HAP-1 (cell line): Measurements from ENCODE around the gene SHROOM1.

Experiments
- DNase-seq, 2 experiments: peaks; one replicate each; pipeline ENCODE4 v3.0.0-alpha.2; 2016 to 2020; ENCODE audit warnings: low spot score in 2 of 2
- H3K27me3 ChIP-seq: fragments of 250-450 bp; sonication (Bioruptor Pico); 2 replicates; pipeline ENCODE4 v1.5.1; 2020; ENCODE audit warnings: low read depth, mild to moderate bottlenecking, moderate library complexity
- H3K36me3 ChIP-seq: fragments of 250-450 bp; sonication (Bioruptor Pico); replicated peaks from 2 replicates; pipeline ENCODE4 v1.5.1; 2020; ENCODE audit warnings: mild to moderate bottlenecking
- H3K4me1 ChIP-seq: fragments of 250-450 bp; sonication (Bioruptor Pico); 2 replicates; pipeline ENCODE4 v1.5.1; 2020; ENCODE audit warnings: mild to moderate bottlenecking
- H3K4me3 ChIP-seq: fragments of 250-450 bp; sonication (Bioruptor Pico); 2 replicates; pipeline ENCODE4 v1.5.1; 2020; ENCODE audit warnings: mild to moderate bottlenecking, moderate library complexity
- H3K9me3 ChIP-seq: fragments of 250-450 bp; sonication (Bioruptor Pico); 2 replicates; pipeline ENCODE4 v1.5.1; 2020; ENCODE audit warnings: mild to moderate bottlenecking, moderate library complexity
- in situ Hi-C: fragments of 300-500 bp; cut with MboI; formaldehyde crosslinking; loops from 3 replicates; pipeline ENCODE4 v1.14.3; 2020; ENCODE audit warnings: low sequenced_read_pairs, inconsistent platforms, mixed read lengths

SHROOM1 gene

GRCh38 chr5:132825834-132826391 is 4.5 kb downstream of the SHROOM1 start:
- in situ Hi-C loops, result no loop called here
- no peak for DNase-seq
- Histone ChIP-seq H3K9me3 (no peaks in the 10 kb centered on the region), H3K4me3 (no peak overlapping the region), H3K4me1 (peaks cover 6% of the 10 kb centered on the region; the same call in 1 of the 2 replicates), H3K36me3 (no peaks in the 10 kb centered on the region), H3K27me3 (no peaks in the 10 kb centered on the region)

GRCh38 chr5:132825033-132825833 is 5.2 kb downstream of the SHROOM1 start:
- Histone ChIP-seq H3K9me3 (no peaks in the 10 kb centered on the region), H3K4me3 (no peak overlapping the region), H3K27me3 (no peaks in the 10 kb centered on the region), H3K36me3 (no peaks in the 10 kb centered on the region), H3K4me1 (peaks cover 9% of the 10 kb centered on the region)
- in situ Hi-C loops, result no loop called here
- no peak for DNase-seq

- Histone ChIP-seq H3K36me3 (no peaks in the 10 kb centered on the region), H3K4me1 (peaks cover 6% of the 10 kb centered on the region; the same call in 1 of the 2 replicates), H3K9me3 (no peaks in the 10 kb centered on the region), H3K4me3 (no peak overlapping the region), H3K27me3 (no peaks in the 10 kb centered on the region)
- in situ Hi-C loops, result no loop called here
- no peak for DNase-seq
These were observed 6.0 kb downstream of the SHROOM1 start for GRCh38 chr5:132824426-132824825.

GRCh38 chr5:132823481-132824050 is 6.9 kb downstream of the SHROOM1 start:
- no peak overlapping the region for H3K4me3 ChIP-seq
- in situ Hi-C loops, result no loop called here
- no peak for DNase-seq
- H3K27me3 ChIP-seq, result no peaks in the 10 kb centered on the region
- H3K36me3 ChIP-seq, result no peaks in the 10 kb centered on the region
- H3K9me3 ChIP-seq, result no peaks in the 10 kb centered on the region
- peaks cover 3% of the 10 kb centered on the region; the same call in 1 of the 2 replicates for H3K4me1 ChIP-seq

- Histone ChIP-seq H3K9me3 (no peaks in the 10 kb centered on the region), H3K27me3 (no peaks in the 10 kb centered on the region), H3K4me1 (peaks cover 3% of the 10 kb centered on the region; the same call in 1 of the 2 replicates), H3K4me3 (no peak overlapping the region), H3K36me3 (no peaks in the 10 kb centered on the region)
- in situ Hi-C loops, result no loop called here
- no peak for DNase-seq
These were observed 7.6 kb downstream of the SHROOM1 start for GRCh38 chr5:132822650-132823480.

- no peak for DNase-seq
- Histone ChIP-seq H3K9me3 (no peaks in the 10 kb centered on the region), H3K4me3 (no peak overlapping the region), H3K27me3 (no peaks in the 10 kb centered on the region), H3K36me3 (no peaks in the 10 kb centered on the region), H3K4me1 (peaks cover 3% of the 10 kb centered on the region; the same call in 1 of the 2 replicates)
- in situ Hi-C loops, result no loop called here
These were observed 8.7 kb downstream of the SHROOM1 start for GRCh38 chr5:132821791-132822190.

- DNase-seq, result no peak
- no peaks in the 10 kb centered on the region for H3K27me3 ChIP-seq
- in situ Hi-C loops, result no loop called here
- H3K9me3 ChIP-seq, result no peaks in the 10 kb centered on the region
- H3K36me3 ChIP-seq, result no peaks in the 10 kb centered on the region
- no peak overlapping the region for H3K4me3 ChIP-seq
- peaks cover 3% of the 10 kb centered on the region; the same call in 1 of the 2 replicates for H3K4me1 ChIP-seq
These were observed 9.1 kb downstream of the SHROOM1 start for GRCh38 chr5:132821350-132821749.

GRCh38 chr5:132820162-132820754 is 10.2 kb downstream of the SHROOM1 start:
- Histone ChIP-seq H3K36me3 (no peaks in the 10 kb centered on the region), H3K9me3 (no peaks in the 10 kb centered on the region), H3K4me1 (peaks cover 3% of the 10 kb centered on the region; the same call in 1 of the 2 replicates), H3K4me3 (no peak overlapping the region), H3K27me3 (no peaks in the 10 kb centered on the region)
- in situ Hi-C loops, result no loop called here
- peak; percentile 86 to 95 for DNase-seq

GRCh38 chr5:132819468-132819867 is 11.0 kb downstream of the SHROOM1 start:
- no peak for DNase-seq
- in situ Hi-C loops, result no loop called here
- peaks cover 3% of the 10 kb centered on the region; the same call in 1 of the 2 replicates for H3K4me1 ChIP-seq
- H3K4me3 ChIP-seq, result no peak overlapping the region
- H3K9me3 ChIP-seq, result no peaks in the 10 kb centered on the region
- H3K36me3 ChIP-seq, result no peaks in the 10 kb centered on the region
- no peaks in the 10 kb centered on the region for H3K27me3 ChIP-seq

GRCh38 chr5:132817011-132817410 is 13.4 kb downstream of the SHROOM1 start:
- DNase-seq, result no peak
- Histone ChIP-seq H3K9me3 (no peaks in the 10 kb centered on the region), H3K27me3 (no peaks in the 10 kb centered on the region), H3K36me3 (no peaks in the 10 kb centered on the region), H3K4me3 (no peak overlapping the region), H3K4me1 (peaks cover 8% of the 10 kb centered on the region)
- in situ Hi-C loops, result no loop called here

- no peak for DNase-seq
- no peaks in the 10 kb centered on the region for H3K36me3 ChIP-seq
- H3K27me3 ChIP-seq, result no peaks in the 10 kb centered on the region
- H3K4me3 ChIP-seq, result no peak overlapping the region
- in situ Hi-C loops, result no loop called here
- no peaks in the 10 kb centered on the region for H3K9me3 ChIP-seq
- H3K4me1 ChIP-seq, result peaks cover 8% of the 10 kb centered on the region
These were observed 13.9 kb downstream of the SHROOM1 start for GRCh38 chr5:132816554-132816953.

- in situ Hi-C loops, result no loop called here
- no peaks in the 10 kb centered on the region for H3K27me3 ChIP-seq
These were observed 14.4 kb downstream of the SHROOM1 start for GRCh38 chr5:132816083-132816482.

GRCh38 chr5:132815454-132815853 is 15.0 kb downstream of the SHROOM1 start:
- H3K27me3 ChIP-seq, result no peaks in the 10 kb centered on the region
- no peak for DNase-seq

More at GRCh38 chr5:132816083-132816482, 14.4 kb downstream of the SHROOM1 start:
- H3K4me3 ChIP-seq, result no peak overlapping the region
- DNase-seq, result no peak
- H3K4me1 ChIP-seq, result peaks cover 8% of the 10 kb centered on the region
- no peaks in the 10 kb centered on the region for H3K36me3 ChIP-seq
- H3K9me3 ChIP-seq, result no peaks in the 10 kb centered on the region

More at GRCh38 chr5:132815454-132815853, 15.0 kb downstream of the SHROOM1 start:
- Histone ChIP-seq H3K4me3 (no peak overlapping the region), H3K36me3 (no peaks in the 10 kb centered on the region), H3K4me1 (peaks cover 7% of the 10 kb centered on the region), H3K9me3 (no peaks in the 10 kb centered on the region)
- in situ Hi-C loops, result no loop called here
